Testis (tissue), 3 donors: Measurements from ENCODE around the gene KCNIP1. TPM values are rescaled to one million over a fixed set of nuclear protein-coding genes. Genes with fewer than 3 reads are reported as not detected.
A peak's percentile ranks its signal among the peaks of the same experiment; 100 is the strongest.

Experiments used
- DNase-seq: peaks from one replicate; pipeline ENCODE4 v3.0.0-alpha.2; 2019
- H3K27ac ChIP-seq, 2 donors: fragments of 200-600 bp; sonication (generic); one replicate each; pipeline ENCODE4 v1.5.1; 2019
- H3K27me3 ChIP-seq: fragments of 200-600 bp; sonication (generic); one replicate; pipeline ENCODE4 v1.5.1; 2019
- H3K36me3 ChIP-seq: fragments of 200-600 bp; sonication (generic); one replicate; pipeline ENCODE4 v1.5.1; 2017; ENCODE audit warnings: low read depth; ENCODE audit errors: missing control alignments
- H3K4me1 ChIP-seq: fragments of 200-600 bp; sonication (generic); one replicate; pipeline ENCODE4 v1.5.1; 2019
- H3K4me3 ChIP-seq, 2 donors: fragments of 200-600 bp; sonication (generic); one replicate each; pipeline ENCODE4 v1.5.1; 2017 to 2019
- H3K9me3 ChIP-seq: fragments of 200-600 bp; sonication (generic); one replicate; pipeline ENCODE4 v1.5.1; 2017
- CTCF ChIP-seq, 3 experiments: fragments of 450-650 bp in 2 of 3; fragments of 200-600 bp in 1 of 3; sonication (generic) in 1 of 3; IDR thresholded peaks; one replicate each; pipeline ENCODE4 v1.5.1; 2016 to 2019; ENCODE audit warnings: antibody characterized with exemption in 3 of 3, mild to moderate bottlenecking in 2 of 3, moderate library complexity in 1 of 3
- POLR2A ChIP-seq: fragments of 450-650 bp; IDR thresholded peaks from one replicate; pipeline ENCODE4 v1.6.1; 2017; ENCODE audit warnings: antibody characterized with exemption, mild to moderate bottlenecking, moderate library complexity
- WGBS, 2 donors: methylation state at CpG; one replicate each; pipeline ENCODE4 v1.1.5; 2018; 5-methylcytosine and 5-hydroxymethylcytosine counted together
- intact Hi-C: fragments of 100-400 bp; cut with DNase I; formaldehyde crosslinking; loops from one replicate; pipeline ENCODE4 v1.15.1; 2023; ENCODE audit warnings: low total_unique reads
- polyA plus RNA-seq: library from polyadenylated mRNA; stranded (reverse); fragments of 350-450 nt; fragmentation: Illumina TruSeq; extraction: RNeasy Lipid Tissue Mini Kit (QIAGEN cat#74804); gene quantifications from one replicate; pipeline ENCODE4 v1.2.3, GENCODE V29; 2014; ENCODE audit warnings: low read depth, low replicate concordance; ENCODE audit not compliant: insufficient read depth
- total RNA-seq, 2 donors: library from RNA; depleted of rRNA; stranded (reverse); fragments of >200 nt; gene quantifications; one replicate each; pipeline ENCODE4 v1.2.3, GENCODE V29; 2016

Gene KCNIP1
- total and polyA plus RNA-seq, 3 donors from 2014 or later = 5.9 to 14.8 (median 13.4) TPM

DNA sequence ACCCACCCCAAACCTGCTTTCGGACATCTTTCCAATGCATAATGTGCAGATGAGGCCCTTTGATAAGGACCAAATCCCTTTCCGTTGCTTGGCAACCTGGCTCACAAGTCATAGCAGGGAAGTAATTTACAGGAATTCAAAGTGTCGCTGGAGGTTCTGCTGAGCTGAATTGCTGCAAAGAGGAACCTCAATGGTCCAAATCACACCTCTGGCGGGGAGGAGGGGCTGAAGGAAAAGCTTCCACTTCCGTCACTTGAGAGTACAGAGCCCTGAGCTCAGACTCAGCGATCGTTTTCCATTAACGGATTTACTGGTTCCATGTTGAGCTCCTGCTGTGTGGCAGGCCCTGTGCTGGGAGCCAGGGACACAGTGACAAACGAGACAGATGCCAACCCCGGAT is 99.3 kb downstream of the KCNIP1 start:
- intact Hi-C loops = no loop called here
- no peaks in the 10 kb centered on the region for H3K36me3 ChIP-seq
- no peak for TF ChIP-seq CTCF (IDR thresholded peaks at IDR 0.05)
- H3K27ac ChIP-seq = no peak overlapping the region
- WGBS, 2 donors = 88 to 89% methylated on average over 10 of the region's 10 CpGs
- H3K4me1 ChIP-seq = no peaks in the 10 kb centered on the region
- DNase-seq = no peak
- no peaks in the 10 kb centered on the region for H3K27me3 ChIP-seq
- no peak overlapping the region for H3K4me3 ChIP-seq
- H3K9me3 ChIP-seq = no peaks in the 10 kb centered on the region

DNA sequence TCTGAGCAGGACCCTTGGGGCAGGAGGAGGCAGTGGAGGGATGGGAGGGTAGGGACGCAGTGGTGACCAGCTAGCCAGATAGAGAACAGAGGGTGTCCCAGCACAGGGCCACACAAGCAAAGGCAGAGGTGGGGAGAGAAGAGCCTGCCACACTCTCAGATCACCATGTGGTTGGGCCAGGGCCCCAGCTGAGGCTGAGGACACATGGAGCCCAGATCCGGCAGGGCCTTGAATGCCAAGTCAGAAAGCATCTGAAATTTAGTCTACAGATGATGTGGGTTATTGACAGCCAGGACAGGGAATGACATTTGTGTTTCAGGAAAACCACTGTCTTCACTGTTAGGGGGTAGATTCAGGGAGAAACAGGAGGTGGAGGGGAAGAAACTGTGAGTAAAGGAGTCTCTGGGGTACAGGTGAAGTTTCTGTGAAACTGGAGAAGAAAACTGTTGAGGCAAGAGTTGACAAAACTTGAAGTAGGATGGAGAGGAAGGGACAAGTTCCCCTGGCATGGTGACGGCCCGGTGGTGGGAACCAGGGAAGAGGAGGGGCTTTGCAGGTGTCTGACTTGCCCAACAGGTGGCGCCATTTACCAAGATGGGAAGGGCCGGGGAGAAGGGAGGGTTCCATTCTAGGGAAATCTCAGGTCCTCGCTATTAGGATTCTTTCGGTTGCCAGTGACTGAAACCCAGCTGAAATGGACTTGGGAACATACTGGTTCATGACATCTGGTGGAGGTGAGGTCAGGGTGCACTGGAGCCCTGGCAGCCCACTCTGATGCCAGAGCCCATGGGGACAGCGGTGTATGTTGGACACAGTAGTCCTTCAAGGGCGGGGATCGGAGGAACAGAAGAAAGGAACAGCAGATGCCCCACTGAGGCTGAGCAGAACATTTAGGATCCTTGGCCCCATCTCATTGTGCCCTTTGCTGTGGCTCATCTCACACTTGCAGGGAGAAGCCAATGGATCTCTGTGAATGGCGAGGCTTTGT is 100.1 kb downstream of the KCNIP1 start:
- no peaks in the 10 kb centered on the region for H3K9me3 ChIP-seq
- no peaks in the 10 kb centered on the region for H3K36me3 ChIP-seq
- H3K27ac ChIP-seq = no peak overlapping the region
- H3K4me1 ChIP-seq = no peaks in the 10 kb centered on the region
- no peak overlapping the region for H3K4me3 ChIP-seq
- WGBS, 2 donors = 58 to 69% methylated on average over 12 of the region's 12 CpGs
- intact Hi-C loops = no loop called here
- H3K27me3 ChIP-seq = no peaks in the 10 kb centered on the region
- peak in 2 of 3 experiments; percentile 60 to 61 for TF ChIP-seq CTCF (IDR thresholded peaks at IDR 0.05)
- no peak for TF ChIP-seq POLR2A
- peak; percentile 64 for DNase-seq

DNA sequence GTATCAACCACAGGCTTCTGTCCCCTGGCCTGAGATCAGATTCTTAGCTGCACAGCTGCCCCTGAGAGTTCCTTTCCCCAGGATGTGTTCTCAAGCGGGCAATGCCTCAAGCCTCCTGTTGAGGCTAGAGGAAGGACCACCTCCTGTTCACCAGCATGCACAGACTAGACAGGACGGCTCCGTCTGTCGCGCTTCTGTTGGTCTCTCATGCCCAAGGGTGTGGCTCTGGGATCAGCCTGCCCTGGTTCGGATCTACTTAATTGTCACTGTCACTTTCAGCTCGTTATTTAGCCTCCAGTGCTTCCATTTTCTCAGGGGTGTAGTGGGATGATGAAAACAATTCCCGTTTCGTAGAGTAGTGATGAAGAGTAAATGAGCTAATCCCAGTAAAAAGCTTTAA is 103.1 kb downstream of the KCNIP1 start:
- no peak overlapping the region for H3K27ac ChIP-seq
- intact Hi-C loops = no loop called here
- no peak for DNase-seq

DNA sequence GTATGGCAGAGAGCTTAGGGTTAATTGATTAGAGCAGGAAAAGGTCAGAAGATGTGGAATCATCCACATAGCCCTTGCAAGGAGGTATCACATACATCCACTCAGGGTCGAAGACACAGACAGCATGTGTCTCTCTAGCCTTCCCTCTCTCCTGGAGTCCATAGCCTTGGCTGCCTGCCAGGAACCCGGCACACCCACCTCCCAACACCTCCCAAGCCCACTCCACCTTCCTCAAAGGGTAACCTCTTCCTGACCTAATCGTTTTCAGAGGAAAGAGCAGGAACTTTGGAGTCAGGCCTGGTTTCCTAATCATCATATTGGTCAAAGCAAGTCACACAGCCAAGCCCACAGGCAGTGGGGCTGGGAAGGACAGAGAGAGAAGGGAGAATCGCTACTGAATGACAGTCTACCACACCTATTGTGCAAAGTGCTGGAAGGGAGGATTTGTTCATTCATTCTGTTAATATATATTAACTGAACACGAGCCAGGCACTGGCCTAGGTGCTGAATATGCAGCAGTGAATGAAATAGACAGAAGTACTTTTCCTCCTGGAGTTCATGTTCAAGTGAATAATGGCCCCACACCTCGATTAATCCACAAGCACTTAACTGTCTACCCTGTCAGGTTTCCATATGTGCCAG is 107.8 kb downstream of the KCNIP1 start:
- DNase-seq = no peak
- Histone ChIP-seq H3K4me1 (no peaks in the 10 kb centered on the region), H3K9me3 (no peaks in the 10 kb centered on the region), H3K4me3 (no peak overlapping the region), H3K27ac (no peak overlapping the region), H3K36me3 (no peaks in the 10 kb centered on the region), H3K27me3 (no peaks in the 10 kb centered on the region)
- no peak for TF ChIP-seq POLR2A
- no peak for TF ChIP-seq CTCF (IDR thresholded peaks at IDR 0.05)
- intact Hi-C loops = no loop called here
- WGBS, 2 donors = 52 to 55% methylated on average over 6 of the region's 6 CpGs

More for the DNA sequence above, 103.1 kb downstream of the KCNIP1 start:
- TF ChIP-seq POLR2A (no peak), CTCF (IDR thresholded peaks at IDR 0.05) (no peak)
- no peaks in the 10 kb centered on the region for H3K9me3 ChIP-seq
- no peak overlapping the region for H3K4me3 ChIP-seq
- H3K4me1 ChIP-seq = no peaks in the 10 kb centered on the region
- 89 to 93% methylated on average over 9 of the region's 9 CpGs for WGBS, 2 donors
- no peaks in the 10 kb centered on the region for H3K36me3 ChIP-seq
- H3K27me3 ChIP-seq = no peaks in the 10 kb centered on the region
